ENCODE measurements around the gene SKAP1. TPM values are rescaled to one million over a fixed set of nuclear protein-coding genes. Genes with fewer than 3 reads are reported as not detected.

SKAP1 gene
- total and polyA plus RNA-seq, 2 experiments from 2014 or later: 0.27 TPM; not detected in 1

DNA sequence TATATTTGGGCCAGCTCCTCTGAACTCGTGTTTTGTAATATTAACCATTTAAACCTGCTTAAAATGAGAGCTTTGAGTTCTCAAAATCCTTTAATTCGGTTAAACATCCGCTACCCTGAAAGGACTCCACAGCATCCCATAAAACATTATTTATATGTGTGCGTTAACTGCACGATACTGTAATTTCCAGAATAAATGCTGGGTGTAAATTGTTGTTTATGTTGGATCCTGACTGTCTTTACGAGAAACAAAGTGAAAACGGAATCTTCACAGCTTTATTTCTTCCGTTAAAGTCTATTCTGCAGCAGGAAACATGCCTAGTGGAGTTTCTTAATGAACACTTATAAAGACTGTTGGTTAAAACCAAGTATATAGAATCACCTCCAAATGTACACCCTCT, 179.1 kb downstream of the SKAP1 start:
- H3K4me3 ChIP-seq: no peak overlapping the region; the same call in 1 of the 2 replicates
- DNase-seq (ENCODE audit: low spot score) (no peak), ATAC-seq (no peak)
- H3K4me3 Mint-ChIP-seq: no peak overlapping the region
- H3K36me3 ChIP-seq (ENCODE audit: insufficient read depth): no peaks in the 10 kb centered on the region
- H4K20me1 ChIP-seq (replicated peaks; ENCODE audit: insufficient read depth): no peaks in the 10 kb centered on the region
- no peaks in the 10 kb centered on the region for H3K9me2 ChIP-seq (ENCODE audit: insufficient read depth)
- peaks cover 13% of the 10 kb centered on the region for H3K4me1 ChIP-seq (ENCODE audit: insufficient read depth)
- H3K27ac Mint-ChIP-seq: no peak overlapping the region
- no peaks in the 10 kb centered on the region for H3K9me3 Mint-ChIP-seq
- no peaks in the 10 kb centered on the region for H3K36me3 Mint-ChIP-seq (ENCODE audit: low read depth)
- H3K27me3 ChIP-seq (ENCODE audit: insufficient read depth): no peaks in the 10 kb centered on the region
- no peaks in the 10 kb centered on the region for H3K79me2 ChIP-seq (replicated peaks; ENCODE audit: insufficient read depth)
- no peak overlapping the region for H2AFZ ChIP-seq
- peak overlapping the region; percentile 21; the same call in 1 of the 2 replicates for H3K4me2 ChIP-seq
- no peak for TF ChIP-seq POLR2AphosphoS5 (IDR thresholded peaks at IDR 0.05; ENCODE audit: low read depth)
- TF ChIP-seq, protein P1, sequence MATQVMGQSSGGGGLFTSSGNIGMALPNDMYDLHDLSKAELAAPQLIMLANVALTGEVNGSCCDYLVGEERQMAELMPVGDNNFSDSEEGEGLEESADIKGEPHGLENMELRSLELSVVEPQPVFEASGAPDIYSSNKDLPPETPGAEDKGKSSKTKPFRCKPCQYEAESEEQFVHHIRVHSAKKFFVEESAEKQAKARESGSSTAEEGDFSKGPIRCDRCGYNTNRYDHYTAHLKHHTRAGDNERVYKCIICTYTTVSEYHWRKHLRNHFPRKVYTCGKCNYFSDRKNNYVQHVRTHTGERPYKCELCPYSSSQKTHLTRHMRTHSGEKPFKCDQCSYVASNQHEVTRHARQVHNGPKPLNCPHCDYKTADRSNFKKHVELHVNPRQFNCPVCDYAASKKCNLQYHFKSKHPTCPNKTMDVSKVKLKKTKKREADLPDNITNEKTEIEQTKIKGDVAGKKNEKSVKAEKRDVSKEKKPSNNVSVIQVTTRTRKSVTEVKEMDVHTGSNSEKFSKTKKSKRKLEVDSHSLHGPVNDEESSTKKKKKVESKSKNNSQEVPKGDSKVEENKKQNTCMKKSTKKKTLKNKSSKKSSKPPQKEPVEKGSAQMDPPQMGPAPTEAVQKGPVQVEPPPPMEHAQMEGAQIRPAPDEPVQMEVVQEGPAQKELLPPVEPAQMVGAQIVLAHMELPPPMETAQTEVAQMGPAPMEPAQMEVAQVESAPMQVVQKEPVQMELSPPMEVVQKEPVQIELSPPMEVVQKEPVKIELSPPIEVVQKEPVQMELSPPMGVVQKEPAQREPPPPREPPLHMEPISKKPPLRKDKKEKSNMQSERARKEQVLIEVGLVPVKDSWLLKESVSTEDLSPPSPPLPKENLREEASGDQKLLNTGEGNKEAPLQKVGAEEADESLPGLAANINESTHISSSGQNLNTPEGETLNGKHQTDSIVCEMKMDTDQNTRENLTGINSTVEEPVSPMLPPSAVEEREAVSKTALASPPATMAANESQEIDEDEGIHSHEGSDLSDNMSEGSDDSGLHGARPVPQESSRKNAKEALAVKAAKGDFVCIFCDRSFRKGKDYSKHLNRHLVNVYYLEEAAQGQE (IDR thresholded peaks at IDR 0.05; ENCODE audit: unreplicated experiment): no peak
- no peak for TF ChIP-seq ZNF331 (CRISPR knock-in tag; IDR thresholded peaks at IDR 0.05; ENCODE audit: low read depth)
- TF ChIP-seq CREB1 (CRISPR knock-in tag; IDR thresholded peaks at IDR 0.05; ENCODE audit: low read depth): no peak
- no peak for TF ChIP-seq NANOG (IDR thresholded peaks at IDR 0.05; ENCODE audit: borderline replicate concordance)
- no peak for TF ChIP-seq ZNF114 (CRISPR knock-in tag; IDR thresholded peaks at IDR 0.05)
- no peak for TF ChIP-seq STAT1 (IDR thresholded peaks at IDR 0.05; ENCODE audit: unreplicated experiment)
- no peak for TF ChIP-seq JUNB (IDR thresholded peaks at IDR 0.05; ENCODE audit: unreplicated experiment)
- no peak for TF ChIP-seq EZH2 (IDR thresholded peaks at IDR 0.05; ENCODE audit: low read depth, unreplicated experiment)
- TF ChIP-seq EZH2phosphoT487 (IDR thresholded peaks at IDR 0.05; ENCODE audit: unreplicated experiment): no peak
- TF ChIP-seq, protein P2, sequence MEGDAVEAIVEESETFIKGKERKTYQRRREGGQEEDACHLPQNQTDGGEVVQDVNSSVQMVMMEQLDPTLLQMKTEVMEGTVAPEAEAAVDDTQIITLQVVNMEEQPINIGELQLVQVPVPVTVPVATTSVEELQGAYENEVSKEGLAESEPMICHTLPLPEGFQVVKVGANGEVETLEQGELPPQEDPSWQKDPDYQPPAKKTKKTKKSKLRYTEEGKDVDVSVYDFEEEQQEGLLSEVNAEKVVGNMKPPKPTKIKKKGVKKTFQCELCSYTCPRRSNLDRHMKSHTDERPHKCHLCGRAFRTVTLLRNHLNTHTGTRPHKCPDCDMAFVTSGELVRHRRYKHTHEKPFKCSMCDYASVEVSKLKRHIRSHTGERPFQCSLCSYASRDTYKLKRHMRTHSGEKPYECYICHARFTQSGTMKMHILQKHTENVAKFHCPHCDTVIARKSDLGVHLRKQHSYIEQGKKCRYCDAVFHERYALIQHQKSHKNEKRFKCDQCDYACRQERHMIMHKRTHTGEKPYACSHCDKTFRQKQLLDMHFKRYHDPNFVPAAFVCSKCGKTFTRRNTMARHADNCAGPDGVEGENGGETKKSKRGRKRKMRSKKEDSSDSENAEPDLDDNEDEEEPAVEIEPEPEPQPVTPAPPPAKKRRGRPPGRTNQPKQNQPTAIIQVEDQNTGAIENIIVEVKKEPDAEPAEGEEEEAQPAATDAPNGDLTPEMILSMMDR (conservative IDR thresholded peaks at IDR 0.05; ENCODE audit: low read depth in 2 of 2): no peak
- no peak for TF ChIP-seq ZNF462 (CRISPR knock-in tag; IDR thresholded peaks at IDR 0.05)
- no peak for TF ChIP-seq ETS1 (IDR thresholded peaks at IDR 0.05)
- H3K4me1 Mint-ChIP-seq: peaks cover 20% of the 10 kb centered on the region
- no peak overlapping the region for H3K27ac ChIP-seq (ENCODE audit: low read depth)
- H3K27me3 Mint-ChIP-seq (ENCODE audit: insufficient read depth, low read depth, poor library complexity): peaks cover 4% of the 10 kb centered on the region
- no peaks in the 10 kb centered on the region for H3F3A ChIP-seq (replicated peaks; ENCODE audit: low read depth)

Measured in GM23338 (cell line).